K562 (cell line): ENCODE measurements around the gene OGDH. TPM values are rescaled to one million over a fixed set of nuclear protein-coding genes. Genes with fewer than 3 reads are reported as not detected.

ENCODE experiments used
- CC2D1A ChIP-seq: fragments of 450-650 bp; IDR thresholded peaks from 2 replicates; pipeline ENCODE4 v1.6.1; 2017; ENCODE audit warnings: mild to moderate bottlenecking
- ELF2 ChIP-seq: fragments of 250-450 bp; sonication (Bioruptor Pico); IDR thresholded peaks from 2 replicates; pipeline ENCODE4 v1.5.0; 2021; ENCODE audit warnings: mild to moderate bottlenecking
- KDM1A ChIP-seq, 2 experiments: fragments of 450-650 bp; IDR thresholded peaks; 2 replicates each; pipeline ENCODE4 v1.6.1; 2016; ENCODE audit warnings: mild to moderate bottlenecking in 2 of 2
- MAZ ChIP-seq, 2 experiments: fragments of 450-650 bp in 1 of 2; sonication (generic) in 1 of 2; formaldehyde crosslinking; IDR thresholded peaks in 1 of 2; conservative IDR thresholded peaks in 1 of 2; 2 replicates each; pipeline versions ENCODE4 v1.4.0 to v1.5.0; 2020; ENCODE audit warnings: mild to moderate bottlenecking in 1 of 2, missing genetic modification reagents in 1 of 2
- SIRT6 ChIP-seq: IDR thresholded peaks from one replicate; pipeline ENCODE4 v1.6.1; 2012; ENCODE audit warnings: low read depth, mild to moderate bottlenecking, control low read depth, inconsistent platforms, low read length, moderate library complexity
- ZNF384 ChIP-seq: IDR thresholded peaks from 2 replicates; pipeline ENCODE4 v1.6.1; 2012; ENCODE audit warnings: low read depth, low read length, improper control_type of control experiment
- ZNF75A ChIP-seq: fragments of 450-650 bp; formaldehyde crosslinking; IDR thresholded peaks from 2 replicates; pipeline ENCODE4 v1.4.0; 2020; ENCODE audit warnings: mild to moderate bottlenecking
- polyA plus RNA-seq, 8 experiments: library from polyadenylated mRNA; depleted of rRNA in 4 of 8; stranded (reverse) in 5 of 8; unstranded in 3 of 8; fragments of >200 nt; fragmentation: Nextera tagmentation in 2 of 8; fragmentation: Illumina TruSeq in 1 of 8; extraction: Ambion mirVana in 2 of 8; extraction: Trizol in 1 of 8; gene quantifications; 2 replicates each; pipeline versions ENCODE4 v1.2.1 to v1.2.3, GENCODE V29; 2011 to 2014; ENCODE audit warnings: inconsistent platforms in 1 of 8, missing spikeins in 1 of 8
- total RNA-seq, 7 experiments: library from RNA; depleted of rRNA in 6 of 7; stranded (reverse); fragments of >200 nt in 6 of 7; fragmentation: Illumina TruSeq in 2 of 7; extraction: Trizol in 2 of 7; gene quantifications; 2 replicates each; pipeline versions ENCODE4 v1.2.1 to v1.2.3, GENCODE V29; 2011 to 2021; ENCODE audit warnings: low replicate concordance in 1 of 7
- TF ChIP-seq, protein P1 (sequence below): fragments of 200-800 bp; sonication (Bioruptor generic); IDR thresholded peaks from 2 replicates; pipeline ENCODE4 v1.6.1; 2017; ENCODE audit warnings: missing genetic modification characterization, missing compliant biosample characterization
- TF ChIP-seq, protein P2 (sequence below), 2 experiments: fragments of 450-650 bp; conservative IDR thresholded peaks; 2 replicates each; pipeline ENCODE4 v1.6.1; 2017; ENCODE audit warnings: mild to moderate bottlenecking in 2 of 2, moderate library complexity in 2 of 2
- TF ChIP-seq, protein P3 (sequence below): fragments of 450-650 bp; formaldehyde crosslinking; IDR thresholded peaks from 2 replicates; pipeline ENCODE4 v1.4.0; 2020; ENCODE audit warnings: mild to moderate bottlenecking, moderate library complexity

OGDH gene
- total and polyA plus RNA-seq, 9 of the 15 experiments (the other 6 are each of a cell fraction or from before 2014, with no cell fraction given): 3.1 to 80.3 (median 23.5) TPM

DNA sequence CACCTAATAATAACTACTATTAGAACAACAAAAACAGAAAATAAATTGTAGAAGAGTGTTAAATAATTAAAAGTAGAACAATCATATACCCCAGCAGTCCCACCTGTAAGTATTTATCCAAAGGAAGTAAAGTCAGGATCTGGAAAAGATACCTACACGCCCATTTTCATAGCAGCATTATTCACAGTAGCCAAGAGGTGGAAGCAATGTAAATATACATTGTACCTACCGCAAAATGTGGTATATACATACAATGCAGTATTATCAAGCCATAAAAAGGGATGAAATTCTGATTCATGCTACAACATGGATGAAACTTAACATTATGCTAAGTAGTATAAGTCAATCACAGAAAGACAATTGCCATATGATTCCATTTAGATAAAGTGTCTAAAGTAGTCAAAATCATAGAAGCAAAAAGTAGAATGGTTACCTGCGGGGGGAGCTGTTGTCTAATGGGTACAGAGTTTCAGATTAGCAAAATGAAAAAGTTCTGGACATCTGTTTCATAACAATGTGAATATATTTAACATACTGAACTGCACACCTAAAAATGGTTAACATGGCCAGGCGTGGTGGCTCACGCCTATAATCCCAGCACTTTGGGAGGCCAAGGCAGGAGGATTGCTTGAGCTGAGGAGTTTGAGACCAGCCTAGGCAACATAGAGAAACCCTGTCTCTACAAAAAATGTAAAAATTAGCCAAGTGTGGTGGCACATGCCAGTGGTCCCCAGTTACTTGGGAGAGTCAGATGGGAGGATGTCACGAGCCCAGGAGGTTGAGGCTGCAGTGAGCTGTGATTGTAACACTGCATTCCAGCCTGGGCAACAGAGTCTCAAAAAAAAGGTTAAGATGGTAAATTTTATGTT is 18.4 kb upstream of the OGDH start (continued):
- TF ChIP-seq, protein P1, sequence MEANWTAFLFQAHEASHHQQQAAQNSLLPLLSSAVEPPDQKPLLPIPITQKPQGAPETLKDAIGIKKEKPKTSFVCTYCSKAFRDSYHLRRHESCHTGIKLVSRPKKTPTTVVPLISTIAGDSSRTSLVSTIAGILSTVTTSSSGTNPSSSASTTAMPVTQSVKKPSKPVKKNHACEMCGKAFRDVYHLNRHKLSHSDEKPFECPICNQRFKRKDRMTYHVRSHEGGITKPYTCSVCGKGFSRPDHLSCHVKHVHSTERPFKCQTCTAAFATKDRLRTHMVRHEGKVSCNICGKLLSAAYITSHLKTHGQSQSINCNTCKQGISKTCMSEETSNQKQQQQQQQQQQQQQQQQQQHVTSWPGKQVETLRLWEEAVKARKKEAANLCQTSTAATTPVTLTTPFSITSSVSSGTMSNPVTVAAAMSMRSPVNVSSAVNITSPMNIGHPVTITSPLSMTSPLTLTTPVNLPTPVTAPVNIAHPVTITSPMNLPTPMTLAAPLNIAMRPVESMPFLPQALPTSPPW: no peak
- TF ChIP-seq SIRT6 (no peak), KDM1A (IDR thresholded peaks at IDR 0.05) (no peak), ELF2 (0 out of 2 replicates have a peak, but pooled peaks have one; percentile 10), MAZ (CRISPR knock-in tag; conservative IDR thresholded peaks at IDR 0.05 in 1 of 2, IDR thresholded peaks at IDR 0.05 in 1 of 2) (0 out of 4 replicates have a peak, but pooled peaks of 1 of the 2 experiments have one; percentile 25), CC2D1A (0 out of 2 replicates have a peak, but pooled peaks have one; percentile 40), ZNF384 (peak; percentile 19; the same call in 1 of the 2 replicates), ZNF75A (CRISPR knock-in tag) (no peak)
- TF ChIP-seq, protein P2, sequence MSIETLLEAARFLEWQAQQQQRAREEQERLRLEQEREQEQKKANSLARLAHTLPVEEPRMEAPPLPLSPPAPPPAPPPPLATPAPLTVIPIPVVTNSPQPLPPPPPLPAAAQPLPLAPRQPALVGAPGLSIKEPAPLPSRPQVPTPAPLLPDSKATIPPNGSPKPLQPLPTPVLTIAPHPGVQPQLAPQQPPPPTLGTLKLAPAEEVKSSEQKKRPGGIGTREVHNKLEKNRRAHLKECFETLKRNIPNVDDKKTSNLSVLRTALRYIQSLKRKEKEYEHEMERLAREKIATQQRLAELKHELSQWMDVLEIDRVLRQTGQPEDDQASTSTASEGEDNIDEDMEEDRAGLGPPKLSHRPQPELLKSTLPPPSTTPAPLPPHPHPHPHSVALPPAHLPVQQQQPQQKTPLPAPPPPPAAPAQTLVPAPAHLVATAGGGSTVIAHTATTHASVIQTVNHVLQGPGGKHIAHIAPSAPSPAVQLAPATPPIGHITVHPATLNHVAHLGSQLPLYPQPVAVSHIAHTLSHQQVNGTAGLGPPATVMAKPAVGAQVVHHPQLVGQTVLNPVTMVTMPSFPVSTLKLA (conservative IDR thresholded peaks at IDR 0.05): no peak
- TF ChIP-seq, protein P3, sequence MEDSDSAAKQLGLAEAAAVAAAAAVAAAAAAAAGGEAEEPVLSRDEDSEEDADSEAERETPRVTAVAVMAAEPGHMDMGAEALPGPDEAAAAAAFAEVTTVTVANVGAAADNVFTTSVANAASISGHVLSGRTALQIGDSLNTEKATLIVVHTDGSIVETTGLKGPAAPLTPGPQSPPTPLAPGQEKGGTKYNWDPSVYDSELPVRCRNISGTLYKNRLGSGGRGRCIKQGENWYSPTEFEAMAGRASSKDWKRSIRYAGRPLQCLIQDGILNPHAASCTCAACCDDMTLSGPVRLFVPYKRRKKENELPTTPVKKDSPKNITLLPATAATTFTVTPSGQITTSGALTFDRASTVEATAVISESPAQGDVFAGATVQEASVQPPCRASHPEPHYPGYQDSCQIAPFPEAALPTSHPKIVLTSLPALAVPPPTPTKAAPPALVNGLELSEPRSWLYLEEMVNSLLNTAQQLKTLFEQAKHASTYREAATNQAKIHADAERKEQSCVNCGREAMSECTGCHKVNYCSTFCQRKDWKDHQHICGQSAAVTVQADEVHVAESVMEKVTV: peak; percentile 78
